C4-2B (cell line): ENCODE data around the gene UBE2V1.

Experiments
- ZFX ChIP-seq: fragments of 450-650 bp; IDR thresholded peaks from 2 replicates; pipeline ENCODE4 v1.6.1; 2017
- TF ChIP-seq, protein P1 (sequence below): fragments of 450-650 bp; conservative IDR thresholded peaks from 2 replicates; pipeline ENCODE4 v1.5.1; 2017; ENCODE audit warnings: mild to moderate bottlenecking

DNA sequence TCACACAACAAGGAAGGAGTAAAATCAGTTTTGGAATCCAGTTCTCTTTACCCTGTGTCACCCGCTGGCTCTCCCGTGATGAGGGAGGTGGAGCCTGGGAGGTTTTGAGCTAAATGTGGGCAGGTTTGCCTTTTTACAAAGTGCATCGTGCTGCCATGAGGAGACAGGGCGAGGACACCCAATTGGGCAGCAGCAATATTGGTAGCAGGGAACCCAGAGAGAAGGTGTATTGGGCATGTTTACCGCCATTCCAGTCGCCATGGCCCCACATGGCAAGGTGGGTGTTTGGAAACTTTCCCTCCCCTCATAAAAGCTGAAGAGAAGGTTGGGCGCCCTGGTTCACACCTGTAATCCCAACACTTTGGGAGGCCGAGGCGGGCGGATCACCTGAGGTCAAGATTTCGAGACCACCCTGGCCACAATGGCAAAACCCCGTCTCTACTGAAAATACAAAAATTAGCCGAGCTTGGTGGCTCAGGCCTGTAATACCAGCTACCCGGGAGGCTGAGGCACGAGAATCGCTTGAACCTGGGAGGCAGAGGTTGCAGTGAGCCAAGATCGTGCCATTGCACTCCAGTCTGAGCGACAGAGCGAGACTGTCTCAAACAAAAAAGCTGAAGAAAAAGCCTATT, 3.5 kb upstream of the UBE2V1 start:
- TF ChIP-seq, protein P1, sequence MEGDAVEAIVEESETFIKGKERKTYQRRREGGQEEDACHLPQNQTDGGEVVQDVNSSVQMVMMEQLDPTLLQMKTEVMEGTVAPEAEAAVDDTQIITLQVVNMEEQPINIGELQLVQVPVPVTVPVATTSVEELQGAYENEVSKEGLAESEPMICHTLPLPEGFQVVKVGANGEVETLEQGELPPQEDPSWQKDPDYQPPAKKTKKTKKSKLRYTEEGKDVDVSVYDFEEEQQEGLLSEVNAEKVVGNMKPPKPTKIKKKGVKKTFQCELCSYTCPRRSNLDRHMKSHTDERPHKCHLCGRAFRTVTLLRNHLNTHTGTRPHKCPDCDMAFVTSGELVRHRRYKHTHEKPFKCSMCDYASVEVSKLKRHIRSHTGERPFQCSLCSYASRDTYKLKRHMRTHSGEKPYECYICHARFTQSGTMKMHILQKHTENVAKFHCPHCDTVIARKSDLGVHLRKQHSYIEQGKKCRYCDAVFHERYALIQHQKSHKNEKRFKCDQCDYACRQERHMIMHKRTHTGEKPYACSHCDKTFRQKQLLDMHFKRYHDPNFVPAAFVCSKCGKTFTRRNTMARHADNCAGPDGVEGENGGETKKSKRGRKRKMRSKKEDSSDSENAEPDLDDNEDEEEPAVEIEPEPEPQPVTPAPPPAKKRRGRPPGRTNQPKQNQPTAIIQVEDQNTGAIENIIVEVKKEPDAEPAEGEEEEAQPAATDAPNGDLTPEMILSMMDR, result no peak
- no peak for TF ChIP-seq ZFX
